HG02763 (cell line): ENCODE results near the gene ZCCHC17.

Source experiments
- ATAC-seq: cut with Tn5 transposase; IDR thresholded peaks from one replicate; pipeline ENCODE4 v1.9.1; 2021; ENCODE audit warnings: mild to moderate bottlenecking, moderate library complexity; ENCODE audit not compliant: unreplicated experiment

Gene ZCCHC17

GRCh38 chr1:31389616-31390015, 92.8 kb downstream of the ZCCHC17 start:
- ATAC-seq, result no peak

GRCh38 chr1:31390071-31390470, 93.2 kb downstream of the ZCCHC17 start:
- ATAC-seq, result no peak

GRCh38 chr1:31393463-31393862, 96.6 kb downstream of the ZCCHC17 start:
- no peak for ATAC-seq

- peak; percentile 56 for ATAC-seq
These were observed 97.9 kb downstream of the ZCCHC17 start for GRCh38 chr1:31394584-31395193.

- ATAC-seq, result no peak
These were observed 100.0 kb downstream of the ZCCHC17 start for GRCh38 chr1:31396633-31397351.

- ATAC-seq, result no peak
These were observed 100.7 kb downstream of the ZCCHC17 start for GRCh38 chr1:31397360-31398095.

- ATAC-seq, result no peak
These were observed 101.4 kb downstream of the ZCCHC17 start for GRCh38 chr1:31398246-31398645.

GRCh38 chr1:31399976-31400375, 103.1 kb downstream of the ZCCHC17 start:
- no peak for ATAC-seq

- ATAC-seq, result no peak
These were observed 103.6 kb downstream of the ZCCHC17 start for GRCh38 chr1:31400393-31400792.

- ATAC-seq, result no peak
These were observed 104.4 kb downstream of the ZCCHC17 start for GRCh38 chr1:31401241-31401640.

GRCh38 chr1:31405578-31406245, 108.9 kb downstream of the ZCCHC17 start:
- no peak for ATAC-seq

- no peak for ATAC-seq
These were observed 110.3 kb downstream of the ZCCHC17 start for GRCh38 chr1:31407029-31407626.

- no peak for ATAC-seq
These were observed 112.0 kb downstream of the ZCCHC17 start for GRCh38 chr1:31408788-31409318.

- ATAC-seq, result no peak
These were observed 113.4 kb downstream of the ZCCHC17 start for GRCh38 chr1:31409946-31410858.

GRCh38 chr1:31410871-31411270, 114.0 kb downstream of the ZCCHC17 start:
- ATAC-seq, result no peak

GRCh38 chr1:31412205-31412604, 115.4 kb downstream of the ZCCHC17 start:
- no peak for ATAC-seq

GRCh38 chr1:31412732-31413404, 116.0 kb downstream of the ZCCHC17 start, which contains the start of gene SERINC2:
Gene SERINC2 (plus strand): TSS chr1:31413213. CDS start chr1:31413266, 53 bp downstream.
- ATAC-seq, result no peak

- no peak for ATAC-seq
These were observed 116.7 kb downstream of the ZCCHC17 start for GRCh38 chr1:31413405-31414001.
